Uterus (tissue), 2 donors: ENCODE measurements around the gene BCORL1.

Source experiments
- POLR2A ChIP-seq, 2 donors: fragments of 450-650 bp; IDR thresholded peaks; one replicate each; pipeline ENCODE4 v1.6.1; 2016; ENCODE audit warnings: antibody characterized with exemption in 2 of 2, mild to moderate bottlenecking in 1 of 2, moderate library complexity in 1 of 2
- TF ChIP-seq, protein P1 (sequence below), 4 experiments: fragments of 200-600 bp in 2 of 4; fragments of 450-650 bp in 2 of 4; sonication (generic) in 2 of 4; IDR thresholded peaks; one replicate each; pipeline ENCODE4 v1.5.1; 2016 to 2019; ENCODE audit warnings: antibody characterized with exemption in 4 of 4, mild to moderate bottlenecking in 2 of 4, moderate library complexity in 1 of 4

GRCh38 chrX:130075777-130076176 is 93.3 kb downstream of the BCORL1 start:
- TF ChIP-seq, protein P1, sequence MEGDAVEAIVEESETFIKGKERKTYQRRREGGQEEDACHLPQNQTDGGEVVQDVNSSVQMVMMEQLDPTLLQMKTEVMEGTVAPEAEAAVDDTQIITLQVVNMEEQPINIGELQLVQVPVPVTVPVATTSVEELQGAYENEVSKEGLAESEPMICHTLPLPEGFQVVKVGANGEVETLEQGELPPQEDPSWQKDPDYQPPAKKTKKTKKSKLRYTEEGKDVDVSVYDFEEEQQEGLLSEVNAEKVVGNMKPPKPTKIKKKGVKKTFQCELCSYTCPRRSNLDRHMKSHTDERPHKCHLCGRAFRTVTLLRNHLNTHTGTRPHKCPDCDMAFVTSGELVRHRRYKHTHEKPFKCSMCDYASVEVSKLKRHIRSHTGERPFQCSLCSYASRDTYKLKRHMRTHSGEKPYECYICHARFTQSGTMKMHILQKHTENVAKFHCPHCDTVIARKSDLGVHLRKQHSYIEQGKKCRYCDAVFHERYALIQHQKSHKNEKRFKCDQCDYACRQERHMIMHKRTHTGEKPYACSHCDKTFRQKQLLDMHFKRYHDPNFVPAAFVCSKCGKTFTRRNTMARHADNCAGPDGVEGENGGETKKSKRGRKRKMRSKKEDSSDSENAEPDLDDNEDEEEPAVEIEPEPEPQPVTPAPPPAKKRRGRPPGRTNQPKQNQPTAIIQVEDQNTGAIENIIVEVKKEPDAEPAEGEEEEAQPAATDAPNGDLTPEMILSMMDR (IDR thresholded peaks at IDR 0.05) = no peak
- TF ChIP-seq POLR2A (IDR thresholded peaks at IDR 0.05) = no peak
